ENCODE measurements around the gene PODNL1. TPM values are rescaled to one million over a fixed set of nuclear protein-coding genes. Genes with fewer than 3 reads are reported as not detected.

The PODNL1 gene
- total RNA-seq, 1 experiment from 2014 or later: 6.4 TPM

DNA sequence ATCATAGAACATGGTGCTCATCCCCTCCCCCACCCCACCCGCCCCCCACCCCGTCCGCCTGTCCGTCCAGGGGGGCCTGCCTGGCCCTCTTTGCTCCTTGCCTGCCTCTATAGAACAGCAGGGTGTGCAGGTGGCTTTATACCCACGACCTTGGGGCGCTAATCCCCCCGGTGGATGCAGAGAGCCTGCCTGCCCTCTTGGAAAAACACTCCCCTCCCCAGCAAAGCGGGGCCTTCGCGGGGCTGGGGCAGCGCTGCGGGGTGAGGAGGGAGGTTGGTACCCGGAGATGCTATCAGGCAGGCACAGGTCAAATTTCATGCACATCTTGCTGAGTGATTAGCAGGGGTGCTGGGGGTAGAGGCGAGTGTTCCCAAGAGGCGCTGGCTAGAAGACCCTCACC lies 46.0 kb upstream of the PODNL1 start:
- DNase-seq: no peak
- Histone ChIP-seq H3K27ac (no peak overlapping the region), H3K4me2 (no peak overlapping the region), H3K27me3 (ENCODE audit: insufficient read depth, low read depth) (no peaks in the 10 kb centered on the region), H3K9me2 (ENCODE audit: insufficient read depth) (no peaks in the 10 kb centered on the region), H3K4me1 (replicated peaks; ENCODE audit: insufficient read depth) (no peaks in the 10 kb centered on the region), H4K20me1 (ENCODE audit: insufficient read depth) (peaks cover 6% of the 10 kb centered on the region; the same call in 1 of the 2 replicates), H3K9me3 (ENCODE audit: insufficient read depth, low read depth) (no peaks in the 10 kb centered on the region), H2AFZ (no peak overlapping the region), H3F3A (ENCODE audit: insufficient read depth, low read depth) (0 out of 2 replicates have a peak, but pooled peaks cover 5% of the 10 kb centered on the region), H3K4me3 (no peak overlapping the region), H3K36me3 (ENCODE audit: low read depth) (no peaks in the 10 kb centered on the region), H3K79me2 (ENCODE audit: low read depth) (no peaks in the 10 kb centered on the region)
- intact Hi-C loops (cut with micrococcal nuclease; ENCODE audit: unreplicated experiment): no loop called here
- POLR2A ChIA-PET (ENCODE audit: unreplicated experiment): no interaction called here
- BruUV-seq (replicated peaks): no TSS peak
- no peak for TF ChIP-seq EZH2 (IDR thresholded peaks at IDR 0.05; ENCODE audit: low read depth)
- TF ChIP-seq, protein P1, sequence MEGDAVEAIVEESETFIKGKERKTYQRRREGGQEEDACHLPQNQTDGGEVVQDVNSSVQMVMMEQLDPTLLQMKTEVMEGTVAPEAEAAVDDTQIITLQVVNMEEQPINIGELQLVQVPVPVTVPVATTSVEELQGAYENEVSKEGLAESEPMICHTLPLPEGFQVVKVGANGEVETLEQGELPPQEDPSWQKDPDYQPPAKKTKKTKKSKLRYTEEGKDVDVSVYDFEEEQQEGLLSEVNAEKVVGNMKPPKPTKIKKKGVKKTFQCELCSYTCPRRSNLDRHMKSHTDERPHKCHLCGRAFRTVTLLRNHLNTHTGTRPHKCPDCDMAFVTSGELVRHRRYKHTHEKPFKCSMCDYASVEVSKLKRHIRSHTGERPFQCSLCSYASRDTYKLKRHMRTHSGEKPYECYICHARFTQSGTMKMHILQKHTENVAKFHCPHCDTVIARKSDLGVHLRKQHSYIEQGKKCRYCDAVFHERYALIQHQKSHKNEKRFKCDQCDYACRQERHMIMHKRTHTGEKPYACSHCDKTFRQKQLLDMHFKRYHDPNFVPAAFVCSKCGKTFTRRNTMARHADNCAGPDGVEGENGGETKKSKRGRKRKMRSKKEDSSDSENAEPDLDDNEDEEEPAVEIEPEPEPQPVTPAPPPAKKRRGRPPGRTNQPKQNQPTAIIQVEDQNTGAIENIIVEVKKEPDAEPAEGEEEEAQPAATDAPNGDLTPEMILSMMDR (conservative IDR thresholded peaks at IDR 0.05): no peak
- CTCF ChIA-PET: no interaction called here

DNA sequence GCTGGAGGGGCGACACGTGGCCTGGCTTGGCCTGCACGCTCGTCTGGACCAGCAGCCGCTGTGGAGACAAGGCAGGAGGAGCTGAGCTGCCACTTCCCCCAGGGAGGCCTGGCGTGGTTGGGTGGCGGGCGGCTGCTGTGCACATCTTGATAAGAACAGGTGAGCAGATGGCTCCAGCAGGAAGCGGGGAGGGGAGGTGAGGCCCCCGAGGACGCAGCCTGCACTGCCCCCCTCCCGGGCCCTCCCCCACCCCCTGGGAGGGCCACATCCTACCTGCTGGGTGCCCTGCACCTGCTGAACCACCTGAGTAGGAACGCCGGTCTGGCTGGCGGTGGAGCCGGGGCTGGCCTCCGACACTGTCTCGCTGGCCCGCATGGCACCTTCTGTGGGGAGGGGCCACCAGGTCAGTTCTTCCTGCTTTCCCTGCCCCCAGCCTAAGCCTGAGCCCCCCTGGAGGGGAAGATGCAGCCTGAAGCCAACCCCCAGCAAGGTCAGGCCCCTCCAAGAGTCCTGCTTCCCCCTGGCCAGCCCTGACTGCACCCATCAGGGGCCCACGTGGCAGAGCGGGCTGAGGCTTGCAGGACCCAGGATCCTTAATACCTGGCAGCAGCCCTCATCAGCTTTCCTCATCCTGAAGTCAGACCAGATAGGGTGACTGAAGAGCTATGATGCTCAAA lies 45.1 kb upstream of the PODNL1 start:
- intact Hi-C loops (cut with micrococcal nuclease; ENCODE audit: unreplicated experiment): no loop called here
- no TSS peak for BruUV-seq (replicated peaks)

DNA sequence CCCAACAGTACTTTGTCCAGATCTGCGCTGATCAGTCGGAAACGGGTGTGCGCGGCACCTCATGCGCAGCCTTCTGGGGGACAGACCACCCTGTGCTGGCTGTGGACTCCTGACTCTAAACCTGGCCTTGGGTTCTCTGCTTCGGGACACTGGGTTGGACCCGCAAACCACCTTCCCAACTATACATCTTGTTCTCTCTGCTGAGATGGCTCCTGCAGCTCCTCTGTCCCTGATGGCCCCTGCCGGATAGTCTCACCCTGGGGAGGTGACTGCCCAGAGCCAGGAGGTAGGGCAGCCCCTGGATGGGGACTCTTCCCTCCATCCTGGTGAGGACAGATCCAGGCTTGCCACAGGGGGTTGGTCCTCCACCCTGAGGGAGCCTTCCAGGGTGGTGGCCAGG lies 44.6 kb upstream of the PODNL1 start:
- H3K79me2 ChIP-seq (ENCODE audit: low read depth): no peaks in the 10 kb centered on the region
- no peaks in the 10 kb centered on the region for H3K9me3 ChIP-seq (ENCODE audit: insufficient read depth, low read depth)
- TF ChIP-seq EZH2 (IDR thresholded peaks at IDR 0.05; ENCODE audit: low read depth): no peak
- TF ChIP-seq, protein P1 (conservative IDR thresholded peaks at IDR 0.05): no peak
- H3K9me2 ChIP-seq (ENCODE audit: insufficient read depth): no peaks in the 10 kb centered on the region
- intact Hi-C loops (cut with micrococcal nuclease; ENCODE audit: unreplicated experiment): no loop called here
- no peak overlapping the region for H3K27ac ChIP-seq
- 0 out of 2 replicates have a peak, but pooled peaks cover 5% of the 10 kb centered on the region for H3F3A ChIP-seq (ENCODE audit: insufficient read depth, low read depth)
- H4K20me1 ChIP-seq (ENCODE audit: insufficient read depth): peaks cover 6% of the 10 kb centered on the region; the same call in 1 of the 2 replicates
- POLR2A ChIA-PET (ENCODE audit: unreplicated experiment): no interaction called here
- H3K4me2 ChIP-seq: no peak overlapping the region
- H2AFZ ChIP-seq: no peak overlapping the region
- no peak overlapping the region for H3K4me3 ChIP-seq
- DNase-seq: no peak
- H3K27me3 ChIP-seq (ENCODE audit: insufficient read depth, low read depth): no peaks in the 10 kb centered on the region
- H3K36me3 ChIP-seq (ENCODE audit: low read depth): no peaks in the 10 kb centered on the region
- no TSS peak for BruUV-seq (replicated peaks)
- H3K4me1 ChIP-seq (replicated peaks; ENCODE audit: insufficient read depth): no peaks in the 10 kb centered on the region
- CTCF ChIA-PET: no interaction called here

More for the DNA sequence above, 45.1 kb upstream of the PODNL1 start:
- no peaks in the 10 kb centered on the region for H3K79me2 ChIP-seq (ENCODE audit: low read depth)
- no peak overlapping the region for H3K4me2 ChIP-seq
- TF ChIP-seq EZH2 (IDR thresholded peaks at IDR 0.05; ENCODE audit: low read depth): no peak
- TF ChIP-seq, protein P1 (conservative IDR thresholded peaks at IDR 0.05): no peak
- no peak overlapping the region for H2AFZ ChIP-seq
- no peak overlapping the region for H3K27ac ChIP-seq
- H3K4me1 ChIP-seq (replicated peaks; ENCODE audit: insufficient read depth): no peaks in the 10 kb centered on the region
- H3F3A ChIP-seq (ENCODE audit: insufficient read depth, low read depth): 0 out of 2 replicates have a peak, but pooled peaks cover 5% of the 10 kb centered on the region
- H3K4me3 ChIP-seq: no peak overlapping the region
- H4K20me1 ChIP-seq (ENCODE audit: insufficient read depth): peaks cover 6% of the 10 kb centered on the region; the same call in 1 of the 2 replicates
- no peak for DNase-seq
- H3K27me3 ChIP-seq (ENCODE audit: insufficient read depth, low read depth): no peaks in the 10 kb centered on the region
- H3K9me3 ChIP-seq (ENCODE audit: insufficient read depth, low read depth): no peaks in the 10 kb centered on the region
- no peaks in the 10 kb centered on the region for H3K9me2 ChIP-seq (ENCODE audit: insufficient read depth)
- H3K36me3 ChIP-seq (ENCODE audit: low read depth): no peaks in the 10 kb centered on the region
- CTCF ChIA-PET: no interaction called here
- POLR2A ChIA-PET (ENCODE audit: unreplicated experiment): no interaction called here
